Natural killer cell treated with Interleukin-12 subunit alpha and Interleukin-12 subunit beta and Interleukin-15 and Interleukin-18, amount 100 ng/mL, for 72 hours (primary cell): ENCODE data around the gene ADGRE3. TPM values are rescaled to one million over a fixed set of nuclear protein-coding genes. Genes with fewer than 3 reads are reported as not detected.

Experiments used
- ATAC-seq, 2 donors: fragments of 150-1000 bp; cut with Tn5 transposase in 1 of 2; sonication (Bioruptor Pico), chemical (Tn5 transposase) in 1 of 2; 2 replicates each; pipeline ENCODE4 v1.10.0; 2021
- DNase-seq: peaks from one replicate; pipeline ENCODE4 v3.0.0; 2022; ENCODE audit warnings: low spot score
- H3K27ac Mint-ChIP-seq, 2 donors: 1 replicate in 1 of 2; 2 replicates in 1 of 2; pipeline ENCODE4 v1.8.0; 2022; ENCODE audit warnings: mixed read lengths in 2 of 2, mild to moderate bottlenecking in 1 of 2, moderate library complexity in 1 of 2
- H3K27me3 Mint-ChIP-seq, 2 donors: 1 replicate in 1 of 2; 2 replicates in 1 of 2; pipeline ENCODE4 v1.8.0; 2022; ENCODE audit warnings: mixed read lengths in 2 of 2
- H3K36me3 Mint-ChIP-seq: one replicate; pipeline ENCODE4 v1.8.0; 2022; ENCODE audit warnings: mixed read lengths
- H3K4me1 Mint-ChIP-seq, 2 donors: 1 replicate in 1 of 2; 2 replicates in 1 of 2; pipeline ENCODE4 v1.8.0; 2022; ENCODE audit warnings: low read depth in 2 of 2, mixed read lengths in 2 of 2, mild to moderate bottlenecking in 1 of 2
- H3K4me3 Mint-ChIP-seq: one replicate; pipeline ENCODE4 v1.8.0; 2022; ENCODE audit warnings: mixed read lengths
- H3K9me3 Mint-ChIP-seq: 2 replicates; pipeline ENCODE4 v1.8.0; 2022; ENCODE audit warnings: mixed read lengths
- total RNA-seq, 2 donors: library from RNA; stranded (reverse); gene quantifications; one replicate each; pipeline ENCODE4 v1.2.3, GENCODE V29; 2022

The ADGRE3 gene
- under 1 TPM in 1 of 2 donors, not detected in 1; 0.45 TPM for total RNA-seq

- no peak within 1 kb of the TSS for H3K4me3 Mint-ChIP-seq
- DNase-seq (no peak), ATAC-seq (no peak)
- peaks cover 9 to 11% of the 10 kb centered on the region in 2 donors for H3K27me3 Mint-ChIP-seq
- no peaks in the 10 kb centered on the region for H3K36me3 Mint-ChIP-seq
- H3K27ac Mint-ChIP-seq, result no peak within 1 kb of the TSS
- no peaks in the 10 kb centered on the region for H3K9me3 Mint-ChIP-seq
- peaks cover 0 to 3% of the 10 kb centered on the region in 2 donors for H3K4me1 Mint-ChIP-seq
These were observed at the start of gene ADGRE3 for GRCh38 chr19:14674764-14675163. Gene ADGRE3, minus strand, starts transcription at chr19:14674844. Its CDS starts 74 bp downstream, at chr19:14674770.

- Mint-ChIP-seq H3K27me3 (no peaks in the 10 kb centered on the region), H3K27ac (no peak overlapping the region), H3K4me1 (no peaks in the 10 kb centered on the region), H3K9me3 (peaks cover 36% of the 10 kb centered on the region), H3K4me3 (no peak overlapping the region), H3K36me3 (peaks cover 78% of the 10 kb centered on the region)
- DNase-seq (no peak), ATAC-seq (no peak)
These were observed 47.5 kb upstream of the ADGRE3 start for GRCh38 chr19:14722127-14722526.

GRCh38 chr19:14719162-14719561 lies 44.5 kb upstream of the ADGRE3 start:
- no peak for ATAC-seq
- H3K4me1 Mint-ChIP-seq, result peaks cover 0 to 7% of the 10 kb centered on the region in 2 donors
- no peaks in the 10 kb centered on the region for H3K27me3 Mint-ChIP-seq
- peaks cover 87% of the 10 kb centered on the region for H3K36me3 Mint-ChIP-seq
- H3K27ac Mint-ChIP-seq, result no peak overlapping the region
- no peak for DNase-seq
- no peak overlapping the region for H3K4me3 Mint-ChIP-seq
- peaks cover 30% of the 10 kb centered on the region for H3K9me3 Mint-ChIP-seq

- Mint-ChIP-seq H3K36me3 (peaks cover 86% of the 10 kb centered on the region), H3K4me3 (no peak overlapping the region), H3K4me1 (peaks cover 0 to 8% of the 10 kb centered on the region in 2 donors), H3K27me3 (no peaks in the 10 kb centered on the region), H3K9me3 (peaks cover 30% of the 10 kb centered on the region), H3K27ac (no peak overlapping the region)
- no peak for DNase-seq
- no peak for ATAC-seq
These were observed 44.0 kb upstream of the ADGRE3 start for GRCh38 chr19:14718522-14719116.

- no peaks in the 10 kb centered on the region for H3K27me3 Mint-ChIP-seq
- peaks cover 77% of the 10 kb centered on the region for H3K36me3 Mint-ChIP-seq
- DNase-seq (no peak), ATAC-seq (no peak)
- no peak overlapping the region for H3K4me3 Mint-ChIP-seq
- peaks cover 0 to 11% of the 10 kb centered on the region in 2 donors for H3K4me1 Mint-ChIP-seq
- no peak overlapping the region for H3K27ac Mint-ChIP-seq
- peaks cover 33% of the 10 kb centered on the region for H3K9me3 Mint-ChIP-seq
These were observed 41.2 kb upstream of the ADGRE3 start for GRCh38 chr19:14715841-14716240.

GRCh38 chr19:14704450-14704849 lies 29.8 kb upstream of the ADGRE3 start:
- peaks cover 0 to 5% of the 10 kb centered on the region in 2 donors for H3K4me1 Mint-ChIP-seq

GRCh38 chr19:14703833-14704232 lies 29.2 kb upstream of the ADGRE3 start:
- ATAC-seq, result no peak
- H3K9me3 Mint-ChIP-seq, result no peaks in the 10 kb centered on the region
- peak overlapping the region in 1 of 2 donors; percentile 52 for H3K27ac Mint-ChIP-seq
- no peaks in the 10 kb centered on the region for H3K27me3 Mint-ChIP-seq
- no peak for DNase-seq
- H3K36me3 Mint-ChIP-seq, result peaks cover 12% of the 10 kb centered on the region
- peaks cover 0 to 2% of the 10 kb centered on the region in 2 donors for H3K4me1 Mint-ChIP-seq
- H3K4me3 Mint-ChIP-seq, result no peak overlapping the region

More at GRCh38 chr19:14704450-14704849, 29.8 kb upstream of the ADGRE3 start:
- Mint-ChIP-seq H3K4me3 (no peak overlapping the region), H3K36me3 (peaks cover 17% of the 10 kb centered on the region), H3K9me3 (no peaks in the 10 kb centered on the region), H3K27ac (no peak overlapping the region), H3K27me3 (no peaks in the 10 kb centered on the region)
- DNase-seq (no peak), ATAC-seq (no peak)

- peaks cover 18% of the 10 kb centered on the region for H3K36me3 Mint-ChIP-seq
- H3K4me3 Mint-ChIP-seq, result no peak overlapping the region
- H3K4me1 Mint-ChIP-seq, result no peaks in the 10 kb centered on the region
- ATAC-seq (no peak), DNase-seq (no peak)
- no peak overlapping the region for H3K27ac Mint-ChIP-seq
- H3K9me3 Mint-ChIP-seq, result no peaks in the 10 kb centered on the region
- H3K27me3 Mint-ChIP-seq, result no peaks in the 10 kb centered on the region
These were observed 26.2 kb upstream of the ADGRE3 start for GRCh38 chr19:14700711-14701375.

- Mint-ChIP-seq H3K27me3 (no peaks in the 10 kb centered on the region), H3K27ac (no peak overlapping the region), H3K4me3 (no peak overlapping the region), H3K9me3 (no peaks in the 10 kb centered on the region), H3K36me3 (peaks cover 18% of the 10 kb centered on the region), H3K4me1 (peaks cover 0 to 2% of the 10 kb centered on the region in 2 donors)
- DNase-seq (no peak), ATAC-seq (no peak)
These were observed 25.0 kb upstream of the ADGRE3 start for GRCh38 chr19:14699641-14700040.

GRCh38 chr19:14695471-14695870 lies 20.8 kb upstream of the ADGRE3 start:
- Mint-ChIP-seq H3K27ac (no peak overlapping the region), H3K4me3 (no peak overlapping the region), H3K9me3 (no peaks in the 10 kb centered on the region), H3K4me1 (peaks cover 0 to 7% of the 10 kb centered on the region in 2 donors), H3K27me3 (no peaks in the 10 kb centered on the region), H3K36me3 (peaks cover 6% of the 10 kb centered on the region)
- no peak for ATAC-seq
- DNase-seq, result no peak

- peaks cover 0 to 7% of the 10 kb centered on the region in 2 donors for H3K4me1 Mint-ChIP-seq
- no peaks in the 10 kb centered on the region for H3K27me3 Mint-ChIP-seq
- H3K4me3 Mint-ChIP-seq, result no peak overlapping the region
- DNase-seq, result no peak
- peaks cover 6% of the 10 kb centered on the region for H3K36me3 Mint-ChIP-seq
- no peaks in the 10 kb centered on the region for H3K9me3 Mint-ChIP-seq
- no peak for ATAC-seq
- no peak overlapping the region for H3K27ac Mint-ChIP-seq
These were observed 20.1 kb upstream of the ADGRE3 start for GRCh38 chr19:14694641-14695266.

- DNase-seq, result peak; percentile 98
- no peaks in the 10 kb centered on the region for H3K9me3 Mint-ChIP-seq
- peak within 1 kb of the TSS; percentile 83 for H3K4me3 Mint-ChIP-seq
- H3K27ac Mint-ChIP-seq, result peak within 1 kb of the TSS; percentile 91 to 96
- no peaks in the 10 kb centered on the region for H3K36me3 Mint-ChIP-seq
- no peaks in the 10 kb centered on the region for H3K27me3 Mint-ChIP-seq
- peaks cover 0 to 9% of the 10 kb centered on the region in 2 donors for H3K4me1 Mint-ChIP-seq
- ATAC-seq, result peak; percentile 96 to 97
These were observed 15.2 kb upstream of the ADGRE3 start, which contains the start of gene ZNF333 for GRCh38 chr19:14689598-14690503. Gene ZNF333, plus strand, starts transcription at chr19:14690048. Its CDS starts 3,444 bp downstream, at chr19:14693492.

GRCh38 chr19:14686411-14686810 lies 11.8 kb upstream of the ADGRE3 start:
- Mint-ChIP-seq H3K27me3 (peaks cover 4 to 8% of the 10 kb centered on the region in 2 donors), H3K36me3 (no peaks in the 10 kb centered on the region), H3K27ac (peak overlapping the region in 1 of 2 donors; percentile 66), H3K4me1 (peaks cover 0 to 3% of the 10 kb centered on the region in 2 donors), H3K4me3 (no peak overlapping the region), H3K9me3 (no peaks in the 10 kb centered on the region)
- DNase-seq (no peak), ATAC-seq (no peak)
